GM18858 (cell line): ENCODE measurements around the gene MAN1C1.

Experiments
- ATAC-seq: cut with Tn5 transposase; IDR thresholded peaks from one replicate; pipeline ENCODE4 v1.9.1; 2021; ENCODE audit not compliant: unreplicated experiment

Gene MAN1C1

GRCh38 chr1:25774206-25774803 is 157.7 kb downstream of the MAN1C1 start:
- ATAC-seq, result no peak

- no peak for ATAC-seq
Observed at GRCh38 chr1:25774921-25775771, 158.6 kb downstream of the MAN1C1 start.

DNA sequence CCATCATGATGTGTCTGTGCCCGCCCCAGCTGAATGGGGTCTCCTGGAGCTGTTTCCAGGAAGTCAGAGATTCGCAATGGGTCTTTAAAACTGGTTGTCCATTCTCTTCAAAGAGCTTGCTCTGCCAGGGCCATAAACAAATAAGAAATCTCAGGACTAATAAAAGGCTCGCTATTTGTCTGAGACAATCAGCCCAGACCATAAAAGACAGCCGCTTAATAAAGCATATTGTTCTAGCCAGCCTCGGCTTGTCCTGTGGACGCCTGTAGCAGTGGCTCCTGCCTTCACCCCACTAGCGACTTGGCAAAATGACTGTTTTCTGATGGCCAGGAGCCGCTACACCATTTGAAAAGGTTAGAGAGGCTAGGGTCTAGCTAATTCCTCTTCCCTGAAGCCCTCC is 162.8 kb downstream of the MAN1C1 start:
- ATAC-seq, result no peak

- ATAC-seq, result no peak
Observed at GRCh38 chr1:25779894-25780293, 163.3 kb downstream of the MAN1C1 start.

GRCh38 chr1:25780318-25781129 is 163.9 kb downstream of the MAN1C1 start:
- ATAC-seq, result no peak

DNA sequence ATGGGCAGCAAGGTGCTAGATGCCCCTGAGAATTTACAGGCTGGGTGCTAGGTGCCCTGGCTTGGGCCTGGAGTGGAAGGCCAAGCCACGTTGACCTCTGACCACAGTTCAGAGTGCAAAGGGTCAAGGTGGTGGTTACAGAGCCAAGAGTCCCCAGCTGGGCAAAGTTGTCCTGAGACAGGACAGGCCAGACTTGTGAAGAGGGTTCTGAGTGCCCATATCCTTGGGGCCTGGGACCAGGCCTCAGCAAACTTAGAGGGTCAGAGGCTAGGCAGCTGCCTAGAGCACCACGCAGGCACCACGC is 164.5 kb downstream of the MAN1C1 start:
- no peak for ATAC-seq

- no peak for ATAC-seq
Observed at GRCh38 chr1:25782608-25783201, 166.1 kb downstream of the MAN1C1 start.

DNA sequence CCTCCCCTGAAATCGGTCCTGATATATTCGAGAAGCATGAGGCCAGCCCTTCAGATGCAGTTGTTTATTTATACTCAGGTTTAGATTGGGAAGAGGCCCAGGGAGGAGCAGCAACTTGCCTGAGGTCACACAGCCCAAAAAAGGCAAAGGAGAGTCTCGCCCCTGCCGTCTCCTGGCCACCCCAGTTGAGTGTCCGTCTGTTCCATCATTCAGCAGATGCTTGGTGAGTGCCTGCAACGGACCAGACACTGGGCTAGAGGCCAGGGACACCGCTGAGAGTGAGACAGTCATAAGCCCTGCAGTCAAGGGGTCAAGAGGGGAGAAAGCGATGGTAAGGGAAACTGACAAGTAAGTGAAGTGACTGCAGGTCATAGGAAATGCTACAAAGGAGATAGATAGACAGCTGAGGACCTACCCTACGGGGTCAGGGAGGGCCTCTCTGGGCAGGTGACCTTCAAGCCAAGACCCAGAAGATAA is 168.0 kb downstream of the MAN1C1 start:
- ATAC-seq, result no peak

DNA sequence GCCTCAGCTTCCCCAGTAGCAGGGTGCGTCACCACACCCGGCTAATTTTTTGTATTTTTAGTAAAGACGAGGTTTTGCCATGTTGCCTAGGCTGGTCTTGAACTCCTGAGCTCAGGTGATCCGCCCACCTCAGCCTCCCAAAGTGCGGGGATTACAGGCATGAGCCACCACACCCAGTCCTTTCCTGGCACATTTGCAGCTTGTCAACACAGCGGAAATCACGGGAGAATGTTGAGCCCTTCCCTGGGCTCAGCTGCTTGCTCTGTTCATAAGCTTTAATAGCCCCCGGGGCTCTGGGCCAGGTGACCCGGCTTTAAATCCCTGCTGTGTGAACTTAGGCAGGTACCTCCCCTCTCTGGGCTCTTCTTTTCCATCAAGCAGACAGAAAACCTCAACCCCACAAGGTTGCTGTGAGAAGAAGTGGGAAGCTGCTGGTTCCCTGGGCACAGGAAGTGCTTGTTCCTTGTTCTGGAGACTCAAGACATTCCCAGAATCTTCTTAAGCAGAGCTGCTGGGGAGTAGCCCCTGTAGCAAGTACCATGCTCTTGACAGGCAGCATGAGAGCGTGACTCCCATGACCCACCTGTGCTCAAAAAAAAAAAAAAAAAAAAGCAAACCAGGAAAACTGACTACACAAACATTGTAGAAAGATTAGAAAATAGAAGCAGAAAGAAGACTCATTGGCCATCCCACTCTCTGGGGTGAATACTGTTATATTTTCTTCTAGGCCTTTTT is 168.9 kb downstream of the MAN1C1 start:
- no peak for ATAC-seq

DNA sequence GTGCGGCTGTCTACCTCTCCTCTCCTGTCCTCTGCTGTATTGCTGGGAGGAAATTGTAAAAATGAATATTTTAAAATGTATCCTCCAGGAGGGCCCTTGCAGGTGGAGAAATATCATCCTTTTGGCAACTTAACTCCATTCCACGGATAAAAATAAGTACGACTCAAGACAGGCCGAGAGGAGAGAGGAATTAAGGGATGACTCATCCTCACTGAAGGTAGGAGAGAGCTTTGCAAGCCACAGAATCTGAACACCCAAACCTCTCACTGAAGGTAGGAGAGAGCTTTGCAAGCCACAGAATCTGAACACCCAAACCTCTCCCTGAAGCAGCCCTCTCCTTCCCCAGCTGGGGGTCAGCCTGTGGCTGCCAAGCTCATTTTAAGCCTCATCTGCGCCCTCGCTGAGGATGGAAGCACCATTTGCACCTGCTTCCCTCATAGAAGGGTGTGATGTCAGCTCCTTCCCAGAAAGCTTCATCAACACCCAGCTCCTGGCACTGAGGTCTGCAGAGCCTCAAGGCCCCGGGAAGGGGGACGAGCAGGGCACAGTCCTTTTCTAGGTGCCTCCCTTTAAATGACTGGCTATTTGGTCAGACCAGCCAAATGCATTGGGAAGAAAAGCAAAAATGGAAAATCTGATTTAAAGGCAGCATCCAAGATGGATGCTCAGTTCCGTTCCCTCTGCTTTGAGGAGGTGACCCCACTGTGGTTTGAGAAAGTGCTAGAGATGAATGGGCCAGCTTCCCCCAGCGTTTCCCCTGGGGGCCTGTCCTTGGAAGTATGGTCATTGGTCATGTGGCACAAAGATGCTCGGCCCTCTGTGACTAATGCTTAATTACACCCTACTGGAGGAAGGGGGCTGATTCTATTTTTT is 170.5 kb downstream of the MAN1C1 start:
- ATAC-seq, result no peak

DNA sequence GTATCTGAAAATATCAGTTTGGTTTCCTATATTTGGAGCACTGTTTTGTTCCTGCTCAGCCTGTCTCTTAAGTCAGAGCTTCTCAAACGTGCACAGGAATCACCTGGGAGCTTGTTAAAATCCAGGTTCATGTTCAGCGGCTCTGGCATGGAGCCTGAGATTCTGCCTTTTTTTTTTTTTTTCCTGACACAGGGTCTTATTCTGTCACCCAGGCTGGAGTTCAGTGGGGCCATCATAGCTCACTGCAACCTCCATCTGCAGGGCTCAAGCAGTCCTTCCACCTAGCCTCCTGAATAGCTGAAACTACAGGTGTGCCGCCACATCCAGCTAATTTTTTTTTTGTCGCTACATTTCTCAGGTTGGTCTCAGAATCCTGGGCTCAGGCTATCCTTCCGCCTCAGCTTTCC is 171.2 kb downstream of the MAN1C1 start:
- ATAC-seq, result no peak

DNA sequence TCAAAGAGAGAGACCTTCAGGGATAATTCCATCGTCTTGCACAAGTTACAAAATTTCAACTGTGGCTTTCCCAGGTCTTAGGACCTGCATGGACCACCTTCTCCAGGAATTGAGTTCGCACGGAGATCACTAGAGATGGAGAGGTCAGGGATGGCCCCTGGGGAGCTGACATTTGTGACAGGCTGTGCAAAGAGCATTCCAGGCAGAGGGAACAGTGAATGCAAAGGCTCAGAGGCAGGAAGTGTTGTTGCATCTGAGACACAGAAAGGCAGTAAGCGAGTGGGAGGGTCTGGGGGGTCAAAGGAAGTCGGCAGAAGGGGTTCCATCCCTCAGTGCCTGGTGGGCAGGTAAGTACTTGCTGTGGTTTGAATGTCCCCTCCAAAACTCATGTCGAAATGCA is 173.9 kb downstream of the MAN1C1 start:
- ATAC-seq, result no peak

DNA sequence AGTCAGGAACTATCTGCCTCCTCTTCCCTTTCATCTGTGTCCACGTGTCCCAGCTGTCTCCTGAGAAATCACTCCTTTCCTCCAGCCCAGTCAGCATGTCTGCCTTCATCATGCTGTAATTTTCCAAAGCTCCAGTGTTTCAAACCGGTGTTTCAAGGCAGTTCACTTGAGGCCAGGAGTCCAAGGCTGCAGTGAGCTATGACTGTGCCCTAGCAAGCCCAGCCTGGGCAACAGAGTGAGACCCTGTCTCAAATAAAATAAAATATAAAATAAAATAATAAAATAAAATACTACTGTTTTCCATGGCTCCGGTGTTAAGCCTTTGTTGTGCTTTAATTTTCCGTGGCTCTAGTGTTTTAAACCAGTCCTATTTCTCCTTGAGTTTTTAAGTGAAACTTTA is 175.5 kb downstream of the MAN1C1 start:
- ATAC-seq, result no peak

- no peak for ATAC-seq
Observed at GRCh38 chr1:25793585-25794170, 177.1 kb downstream of the MAN1C1 start.

DNA sequence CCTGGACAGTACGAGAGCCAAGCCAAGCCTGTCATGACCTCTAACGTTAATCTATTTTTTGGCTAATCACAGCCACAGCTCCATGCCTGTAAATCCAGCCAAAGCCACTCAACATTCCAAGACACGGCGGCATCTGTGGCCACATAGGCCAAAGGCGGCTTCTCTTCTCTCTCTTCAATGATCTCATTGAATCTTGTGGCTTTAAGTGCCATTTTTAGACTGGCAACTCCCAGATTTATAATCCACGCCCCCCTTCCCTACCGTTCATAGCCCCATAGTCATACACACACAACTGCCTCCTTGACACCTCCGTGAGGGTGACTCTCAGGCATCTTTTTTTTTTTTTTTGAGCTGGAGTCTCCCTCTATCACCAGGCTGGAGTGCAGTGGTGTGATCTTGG is 177.7 kb downstream of the MAN1C1 start:
- no peak for ATAC-seq

DNA sequence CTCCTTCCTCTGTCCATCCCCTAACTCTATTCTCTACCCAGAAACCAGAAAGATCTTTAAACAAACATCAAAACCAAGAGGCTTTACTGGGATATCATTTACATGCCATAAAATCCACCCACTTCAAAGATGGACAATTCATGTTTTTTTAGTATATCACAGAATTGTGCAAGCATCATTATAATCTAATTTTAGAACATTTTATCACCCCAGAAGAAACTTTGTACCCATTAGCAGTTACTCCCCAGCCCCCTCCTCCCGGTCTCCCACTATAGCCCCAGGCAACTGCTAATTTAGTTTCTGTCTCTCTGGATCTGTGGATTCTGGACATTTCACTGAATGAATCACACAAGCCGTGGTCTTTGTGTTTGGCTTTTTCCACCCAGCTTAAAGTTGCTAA is 178.6 kb downstream of the MAN1C1 start:
- ATAC-seq, result no peak

GRCh38 chr1:25795946-25796810 is 179.6 kb downstream of the MAN1C1 start:
- ATAC-seq, result no peak

DNA sequence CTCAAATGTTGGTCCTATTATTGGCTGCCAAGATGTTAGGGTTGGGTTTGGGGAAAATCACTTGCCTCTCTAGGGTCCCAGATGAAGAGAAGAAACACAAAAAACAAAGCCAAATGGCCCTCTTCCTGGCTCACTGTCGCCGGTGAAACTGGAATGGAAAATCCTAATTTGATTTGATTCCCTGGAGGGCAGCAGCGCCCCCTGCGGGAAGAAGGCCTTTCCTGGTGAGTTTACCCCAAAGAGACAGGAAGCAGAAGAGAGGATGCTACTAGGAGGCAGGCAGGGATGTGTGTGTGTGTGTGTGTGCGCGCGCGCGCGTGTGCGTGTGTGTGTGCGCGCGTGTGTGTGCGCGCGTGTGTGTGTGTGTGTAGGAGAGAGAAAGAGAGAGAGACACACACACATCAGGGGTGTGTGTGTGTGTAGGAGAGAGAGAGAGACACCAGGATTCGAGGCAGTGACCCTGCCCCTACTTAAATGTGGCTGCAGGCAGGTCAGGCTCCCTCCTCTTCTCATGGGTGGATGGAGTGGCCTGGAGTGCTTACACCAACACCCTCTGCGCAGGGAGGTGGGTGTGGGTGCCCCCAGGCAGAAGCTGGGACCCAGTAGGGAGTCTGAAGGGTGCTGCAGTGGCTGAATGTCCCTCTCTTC is 180.3 kb downstream of the MAN1C1 start:
- ATAC-seq, result no peak
